HG02943 (cell line): ENCODE data around the gene CPED1.

ENCODE experiments used
- ATAC-seq: cut with Tn5 transposase; IDR thresholded peaks from one replicate; pipeline ENCODE4 v1.9.1; 2021; ENCODE audit warnings: mild to moderate bottlenecking, low read depth, moderate library complexity; ENCODE audit not compliant: unreplicated experiment

CPED1 gene

GRCh38 chr7:121081327-121081936, 92.9 kb downstream of the CPED1 start:
- ATAC-seq: peak; percentile 86

- ATAC-seq: no peak
Measured at GRCh38 chr7:121082400-121083101, 94.0 kb downstream of the CPED1 start.

- no peak for ATAC-seq
Measured at GRCh38 chr7:121083138-121083789, 94.8 kb downstream of the CPED1 start.

GRCh38 chr7:121083790-121084251, 95.3 kb downstream of the CPED1 start:
- no peak for ATAC-seq

GRCh38 chr7:121084256-121084655, 95.7 kb downstream of the CPED1 start:
- ATAC-seq: no peak

- no peak for ATAC-seq
Measured at GRCh38 chr7:121084748-121085336, 96.3 kb downstream of the CPED1 start.

GRCh38 chr7:121085922-121086321, 97.4 kb downstream of the CPED1 start:
- ATAC-seq: no peak

GRCh38 chr7:121088870-121089269, 100.4 kb downstream of the CPED1 start:
- no peak for ATAC-seq

GRCh38 chr7:121094829-121095228, 106.3 kb downstream of the CPED1 start:
- no peak for ATAC-seq

- no peak for ATAC-seq
Measured at GRCh38 chr7:121097577-121097976, 109.1 kb downstream of the CPED1 start.

GRCh38 chr7:121099572-121099971, 111.1 kb downstream of the CPED1 start:
- no peak for ATAC-seq

GRCh38 chr7:121101083-121101482, 112.6 kb downstream of the CPED1 start:
- ATAC-seq: no peak

- no peak for ATAC-seq
Measured at GRCh38 chr7:121101621-121102020, 113.1 kb downstream of the CPED1 start.

GRCh38 chr7:121102619-121103018, 114.1 kb downstream of the CPED1 start:
- no peak for ATAC-seq

- no peak for ATAC-seq
Measured at GRCh38 chr7:121103086-121103485, 114.6 kb downstream of the CPED1 start.

GRCh38 chr7:121103579-121103978, 115.1 kb downstream of the CPED1 start:
- ATAC-seq: no peak

GRCh38 chr7:121105262-121105661, 116.8 kb downstream of the CPED1 start:
- no peak for ATAC-seq

GRCh38 chr7:121107923-121108498, 119.5 kb downstream of the CPED1 start:
- peak; percentile 87 for ATAC-seq

GRCh38 chr7:121109145-121109544, 120.6 kb downstream of the CPED1 start:
- no peak for ATAC-seq

- ATAC-seq: no peak
Measured at GRCh38 chr7:121113288-121113687, 124.8 kb downstream of the CPED1 start.

GRCh38 chr7:121116396-121116795, 127.9 kb downstream of the CPED1 start:
- ATAC-seq: no peak
